Measurements from ENCODE around the gene SCRT2. TPM values are rescaled to one million over a fixed set of nuclear protein-coding genes. Genes with fewer than 3 reads are reported as not detected.

Gene SCRT2
- total and polyA plus RNA-seq, 9 of the 15 experiments (the other 6 are each of a cell fraction or from before 2014, with no cell fraction given): 0.04 to 0.75 (median 0.13) TPM; not detected in 2

- TF ChIP-seq MXD1 (CRISPR knock-in tag; IDR thresholded peaks at IDR 0.05; ENCODE audit: borderline replicate concordance, poor library complexity, severe bottlenecking) (no peak), ILF3 (IDR thresholded peaks at IDR 0.05; ENCODE audit: borderline replicate concordance) (no peak), TBP (optimal IDR thresholded peaks at IDR 0.05; ENCODE audit: low read depth, low read length) (no peak)
Measured at GRCh38 chr20:688809-689212, 13.2 kb upstream of the SCRT2 start (continued).

- Histone ChIP-seq H3K27me3 (ENCODE audit: control insufficient read depth in 2 of 2, insufficient read depth in 2 of 2, low read length in 2 of 2) (no peaks in the 10 kb centered on the region), H3K36me3 (ENCODE audit: control insufficient read depth, insufficient read depth, low read length) (no peaks in the 10 kb centered on the region), H4K20me1 (replicated peaks; ENCODE audit: control insufficient read depth, insufficient read depth, low read length) (no peaks in the 10 kb centered on the region), H3K4me3 (no peak overlapping the region), H3K79me2 (ENCODE audit: control insufficient read depth, insufficient read depth, low read length) (no peaks in the 10 kb centered on the region), H2AFZ (ENCODE audit: low read depth, low read length) (peak overlapping the region; percentile 62; the same call in 1 of the 2 replicates), H3K9ac (ENCODE audit: insufficient read depth in 1 of 2, low read depth in 2 of 2, low read length in 2 of 2) (no peak overlapping the region), H3K27ac (ENCODE audit: extremely low read depth, low read depth, low read length) (no peak overlapping the region), H3K4me1 (replicated peaks in 1 of 2; ENCODE audit: control insufficient read depth in 2 of 2, insufficient read depth in 2 of 2, low read length in 2 of 2) (peaks cover 27 to 42% of the 10 kb centered on the region in 2 experiments; a peak in 4 of 5 replicates), H3K9me1 (ENCODE audit: control insufficient read depth, insufficient read depth, low read length) (no peaks in the 10 kb centered on the region), H3K9me3 (replicated peaks; ENCODE audit: control insufficient read depth, insufficient read depth, low read depth, low read length) (no peaks in the 10 kb centered on the region), H3K4me2 (ENCODE audit: insufficient read depth, low read length) (no peak overlapping the region)
- FAIRE-seq (peak; percentile 52), ATAC-seq (no peak), DNase-seq (ENCODE audit: extremely low read depth in 1 of 4, low spot score in 3 of 4) (no peak)
- ChIA-PET CTCF (ENCODE audit: low intra/inter-chr PET ratio) (no interaction called here), POLR2A (interaction anchor here (0.9 kb wide), 1 partner anchor 322 kb away, joined by 6 read pairs; no protein-coding TSS in a partner anchor)
- in situ Hi-C loops (cut with MboI) (no loop called here), intact Hi-C loops (cut with micrococcal nuclease) (no loop called here)
- 67% methylated on average over 9 of the region's 9 CpGs for WGBS (ENCODE audit: insufficient coverage, low coverage, missing lambda C conversion rate)
- no TSS peak for BruUV-seq (replicated peaks)
- TF ChIP-seq SMAD4 (CRISPR knock-in tag; conservative IDR thresholded peaks at IDR 0.05) (no peak), ZMIZ1 (IDR thresholded peaks at IDR 0.05; ENCODE audit: low read depth in 2 of 2, low read length in 2 of 2) (peak in 1 of 2 experiments; percentile 33; a peak in 1 of 4 replicates), LEF1 (IDR thresholded peaks at IDR 0.05) (no peak), MLLT1 (IDR thresholded peaks at IDR 0.05) (peak in 1 of 2 experiments; percentile 50; a peak in 1 of 4 replicates), KAT8 (IDR thresholded peaks at IDR 0.05; ENCODE audit: low read depth) (no peak), TFAM (CRISPR knock-in tag; conservative IDR thresholded peaks at IDR 0.05) (no peak), TAF7 (tag; IDR thresholded peaks at IDR 0.05) (no peak), ZNF133 (CRISPR knock-in tag; IDR thresholded peaks at IDR 0.05) (no peak), ZNF347 (CRISPR knock-in tag; IDR thresholded peaks at IDR 0.05; ENCODE audit: low read depth) (no peak)
Measured at GRCh38 chr20:687468-688203, 12.0 kb upstream of the SCRT2 start.

All from K562 (cell line).